Osteoblast (primary cell): Measurements from ENCODE around the gene C20orf141. TPM values are rescaled to one million over a fixed set of nuclear protein-coding genes. Genes with fewer than 3 reads are reported as not detected.

Experiments
- DNase-seq: peaks from one replicate; pipeline ENCODE4 v3.0.0; 2011; ENCODE audit warnings: low spot score, mixed read lengths; ENCODE audit not compliant: insufficient read length; ENCODE audit errors: missing footprints
- H2AFZ ChIP-seq: 2 replicates; pipeline ENCODE4 v1.6.0; 2011; ENCODE audit warnings: mild to moderate bottlenecking, low read length
- H3K27ac ChIP-seq: 2 replicates; pipeline ENCODE4 v1.5.1; 2011; ENCODE audit warnings: mild to moderate bottlenecking, low read depth, low read length, moderate library complexity
- H3K27me3 ChIP-seq: 2 replicates; pipeline ENCODE4 v1.6.0; 2012; ENCODE audit warnings: mild to moderate bottlenecking, control low read depth, inconsistent platforms, low read length, moderate library complexity; ENCODE audit not compliant: insufficient read depth
- H3K36me3 ChIP-seq: 2 replicates; pipeline ENCODE4 v1.5.1; 2011; ENCODE audit warnings: mild to moderate bottlenecking, low read length, control low read depth, moderate library complexity; ENCODE audit not compliant: insufficient read depth
- H3K4me1 ChIP-seq: 2 replicates; pipeline ENCODE4 v1.5.1; 2011; ENCODE audit warnings: mild to moderate bottlenecking, low read length, control low read depth, moderate library complexity; ENCODE audit not compliant: insufficient read depth
- H3K4me2 ChIP-seq: 2 replicates; pipeline ENCODE4 v1.6.0; 2011; ENCODE audit warnings: mild to moderate bottlenecking, low read length; ENCODE audit not compliant: insufficient read depth
- H3K4me3 ChIP-seq: fragments of 200-600 bp; sonication (generic); 3 replicates; pipeline ENCODE4 v1.5.1; 2012; ENCODE audit warnings: mild to moderate bottlenecking, low read length, inconsistent platforms; ENCODE audit not compliant: insufficient read depth
- H3K79me2 ChIP-seq: 2 replicates; pipeline ENCODE4 v1.6.0; 2012; ENCODE audit warnings: mild to moderate bottlenecking, low read length, control low read depth, inconsistent platforms; ENCODE audit not compliant: insufficient read depth
- H3K9me3 ChIP-seq: 2 replicates; pipeline ENCODE4 v1.5.1; 2011; ENCODE audit warnings: low read depth, low read length, control low read depth
- H4K20me1 ChIP-seq: 2 replicates; pipeline ENCODE4 v1.6.0; 2012; ENCODE audit warnings: mild to moderate bottlenecking, low read length, control low read depth; ENCODE audit not compliant: insufficient read depth
- CTCF ChIP-seq: IDR thresholded peaks from 2 replicates; pipeline ENCODE4 v1.5.1; 2011; ENCODE audit warnings: mild to moderate bottlenecking, low read depth, low read length, moderate library complexity; ENCODE audit errors: extremely low read depth
- total RNA-seq: library from RNA; depleted of rRNA; stranded (reverse); fragments of >200 nt; gene quantifications from 2 replicates; pipeline ENCODE4 v1.2.3, GENCODE V29; 2012

The C20orf141 gene
- total RNA-seq, 1 donor: 0.36 TPM

GRCh38 chr20:2812189-2812588 lies 2.6 kb upstream of the C20orf141 start:
- Histone ChIP-seq H3K9me3 (peaks cover 9% of the 10 kb centered on the region), H3K79me2 (no peaks in the 10 kb centered on the region), H2AFZ (no peak overlapping the region), H4K20me1 (no peaks in the 10 kb centered on the region), H3K4me1 (peaks cover 25% of the 10 kb centered on the region), H3K27me3 (peaks cover 6% of the 10 kb centered on the region), H3K36me3 (no peaks in the 10 kb centered on the region), H3K4me2 (no peak overlapping the region), H3K27ac (no peak overlapping the region), H3K4me3 (no peak overlapping the region)
- no peak for TF ChIP-seq CTCF
- no peak for DNase-seq

DNA sequence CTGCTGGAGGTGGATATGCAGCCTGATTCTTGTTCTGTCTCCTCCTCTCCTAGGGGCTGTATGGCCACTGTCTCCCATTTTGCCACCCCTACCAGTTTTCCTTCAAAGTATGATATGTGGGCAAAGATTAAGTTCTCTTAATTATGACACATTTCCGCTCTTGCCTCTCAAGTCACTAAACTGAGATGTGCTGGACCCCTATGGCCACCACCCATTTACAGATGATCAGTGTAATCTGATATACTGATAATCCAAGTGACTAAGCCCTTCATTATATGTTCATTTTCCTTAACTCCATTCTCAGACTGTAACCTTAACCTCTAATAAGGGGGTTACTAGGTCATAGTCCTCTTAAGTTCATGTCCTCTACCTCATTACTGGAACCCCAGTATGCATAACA lies 711 bp upstream of the C20orf141 start:
- peak; percentile 41 for DNase-seq
- H4K20me1 ChIP-seq: no peaks in the 10 kb centered on the region
- H3K79me2 ChIP-seq: no peaks in the 10 kb centered on the region
- H3K27ac ChIP-seq: no peak overlapping the region
- peak overlapping the region; percentile 65 for H3K4me2 ChIP-seq
- no peak for TF ChIP-seq CTCF
- no peaks in the 10 kb centered on the region for H3K36me3 ChIP-seq
- no peaks in the 10 kb centered on the region for H3K27me3 ChIP-seq
- H3K4me3 ChIP-seq: peak overlapping the region; percentile 25
- H2AFZ ChIP-seq: no peak overlapping the region
- H3K9me3 ChIP-seq: peaks cover 9% of the 10 kb centered on the region
- peaks cover 26% of the 10 kb centered on the region for H3K4me1 ChIP-seq

- DNase-seq: peak; percentile 26
- no peaks in the 10 kb centered on the region for H3K36me3 ChIP-seq
- no peaks in the 10 kb centered on the region for H3K79me2 ChIP-seq
- H3K4me2 ChIP-seq: no peak overlapping the region
- peaks cover 9% of the 10 kb centered on the region for H3K9me3 ChIP-seq
- peaks cover 38% of the 10 kb centered on the region for H3K4me1 ChIP-seq
- TF ChIP-seq CTCF: no peak
- no peak overlapping the region for H3K4me3 ChIP-seq
- H2AFZ ChIP-seq: no peak overlapping the region
- peak overlapping the region; percentile 79 for H3K27ac ChIP-seq
- no peaks in the 10 kb centered on the region for H3K27me3 ChIP-seq
- no peaks in the 10 kb centered on the region for H4K20me1 ChIP-seq
Measured at GRCh38 chr20:2815242-2815900, 584 bp downstream of the C20orf141 start.

DNA sequence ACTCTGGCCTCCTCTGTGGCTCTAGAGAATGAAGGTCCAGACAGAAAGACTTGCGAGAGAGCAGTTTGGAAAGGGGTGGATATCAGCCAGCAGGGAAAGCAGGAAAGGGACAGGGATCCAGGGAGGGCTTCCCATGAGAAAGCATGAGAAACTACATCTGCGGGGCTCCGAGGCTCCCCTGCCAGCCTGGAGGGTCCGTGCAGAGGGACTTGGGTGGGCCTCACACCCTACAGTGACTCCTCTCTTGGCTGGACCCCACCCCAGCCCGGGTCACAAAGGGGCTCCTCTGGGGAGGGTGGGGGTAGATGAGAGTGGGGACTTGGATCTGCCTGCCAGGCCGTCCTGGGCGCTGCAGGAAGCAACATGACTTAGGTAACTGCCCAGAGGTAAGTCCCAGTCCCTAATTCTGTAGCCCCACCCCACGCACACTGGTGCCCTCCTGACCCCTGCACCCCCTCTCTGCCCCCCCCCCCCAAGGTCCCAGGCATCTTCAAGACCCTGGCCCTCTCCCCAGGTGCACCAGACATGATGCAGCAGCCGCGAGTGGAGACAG lies 1.3 kb downstream of the C20orf141 start, which contains the start of gene TMEM239:
Gene TMEM239, plus strand, starts transcription at position 335 of the 553 bp plus-strand sequence. Its CDS starts 191 bp downstream, at position 526.
- no peak for TF ChIP-seq CTCF
- H2AFZ ChIP-seq: no peak within 1 kb of the TSS
- DNase-seq: peak; percentile 74
- no peaks in the 10 kb centered on the region for H3K36me3 ChIP-seq
- no peak within 1 kb of the TSS for H3K4me2 ChIP-seq
- H3K79me2 ChIP-seq: no peaks in the 10 kb centered on the region
- H4K20me1 ChIP-seq: no peaks in the 10 kb centered on the region
- H3K27me3 ChIP-seq: no peaks in the 10 kb centered on the region
- H3K4me3 ChIP-seq: no peak within 1 kb of the TSS
- peaks cover 41% of the 10 kb centered on the region for H3K4me1 ChIP-seq
- peak within 1 kb of the TSS; percentile 79 for H3K27ac ChIP-seq
- peaks cover 9% of the 10 kb centered on the region for H3K9me3 ChIP-seq
